B cell (primary cell): ENCODE measurements around the gene UBL3. TPM values are rescaled to one million over a fixed set of nuclear protein-coding genes. Genes with fewer than 3 reads are reported as not detected.
A peak's percentile ranks its signal among the peaks of the same experiment; 100 is the strongest.

Source experiments
- ATAC-seq: fragments of 200-7000 bp; cut with Tn5 transposase; one replicate; pipeline ENCODE4 v1.10.0; 2021; ENCODE audit warnings: low read depth, mild to moderate bottlenecking, moderate number of reproducible peaks, moderate library complexity
- CTCF ChIA-PET: fragments of 350-600 bp; sonication (Branson Sonifier 250); formaldehyde crosslinking; loops from one replicate; lab custom pipeline; 2021; ENCODE audit warnings: antibody characterized with exemption, inconsistent platforms; lab: Charles Lee
- POLR2A ChIA-PET: fragments of 350-600 bp; sonication (Branson Sonifier 250); formaldehyde crosslinking; loops from one replicate; lab custom pipeline; 2021; ENCODE audit warnings: antibody characterized with exemption; lab: Charles Lee
- DNase-seq: peaks from one replicate; pipeline ENCODE4 v3.0.0; 2013
- H2AFZ ChIP-seq: 2 replicates; pipeline ENCODE4 v1.6.1; 2012; ENCODE audit warnings: mild to moderate bottlenecking, low read depth, low read length; ENCODE audit not compliant: insufficient read depth, poor library complexity, severe bottlenecking
- H3K27ac ChIP-seq, 2 donors: 1 replicate in 1 of 2; 2 replicates in 1 of 2; pipeline ENCODE4 v1.5.1; 2012 to 2013; ENCODE audit warnings: low read length in 2 of 2, mild to moderate bottlenecking in 2 of 2, moderate library complexity in 1 of 2
- H3K27me3 ChIP-seq, 4 experiments: fragments of 200-600 bp in 1 of 4; sonication (generic) in 1 of 4; replicated peaks in 1 of 4; 1 replicate in 2 of 4; 2 replicates in 2 of 4; pipeline versions ENCODE4 v1.6.1 to v1.7.0; 2013 to 2016; ENCODE audit warnings: low read length in 3 of 4, mild to moderate bottlenecking in 2 of 4, mixed read lengths in 1 of 4, moderate library complexity in 1 of 4; ENCODE audit not compliant: insufficient read depth in 4 of 4, control insufficient read depth in 3 of 4; ENCODE audit errors: control extremely low read depth in 1 of 4
- H3K36me3 ChIP-seq, 2 experiments: replicated peaks in 1 of 2; 1 replicate in 1 of 2; 2 replicates in 1 of 2; pipeline versions ENCODE4 v1.6.1 to v1.7.1; 2013; ENCODE audit warnings: low read length in 1 of 2; ENCODE audit not compliant: insufficient read depth in 2 of 2, control insufficient read depth in 1 of 2; ENCODE audit errors: control extremely low read depth in 1 of 2, extremely low read depth in 1 of 2
- H3K4me1 ChIP-seq, 2 donors: fragments of 200-600 bp in 1 of 2; sonication (generic) in 1 of 2; 1 replicate in 1 of 2; 2 replicates in 1 of 2; pipeline versions ENCODE4 v1.5.1 to v1.6.1; 2013 to 2017; ENCODE audit warnings: low read length in 2 of 2; ENCODE audit not compliant: control insufficient read depth in 2 of 2, insufficient read depth in 2 of 2
- H3K4me2 ChIP-seq: replicated peaks from 2 replicates; pipeline ENCODE3; 2012; ENCODE audit warnings: mild to moderate bottlenecking, low read depth, low read length; ENCODE audit not compliant: poor library complexity, severe bottlenecking
- H3K4me3 ChIP-seq, 5 experiments: fragments of 200-600 bp in 1 of 5; sonication (generic) in 1 of 5; 1 replicate in 3 of 5; 2 replicates in 2 of 5; pipeline versions ENCODE4 v1.5.1 to v1.7.0; 2011 to 2016; ENCODE audit warnings: low read length in 4 of 5, mild to moderate bottlenecking in 4 of 5, low read depth in 2 of 5, control low read depth in 1 of 5, moderate library complexity in 1 of 5; ENCODE audit not compliant: insufficient read depth in 1 of 5; ENCODE audit errors: control extremely low read depth in 1 of 5, extremely low read depth in 1 of 5
- H3K79me2 ChIP-seq: fragments of 200-600 bp; sonication (generic); one replicate; pipeline ENCODE4 v1.6.0; 2016; ENCODE audit warnings: low read length; ENCODE audit not compliant: control insufficient read depth, insufficient read depth
- H3K9ac ChIP-seq: fragments of 200-600 bp; sonication (generic); 2 replicates; pipeline ENCODE4 v1.6.1; 2017; ENCODE audit warnings: mild to moderate bottlenecking, low read length, moderate library complexity
- H3K9me3 ChIP-seq, 3 donors: one replicate each; pipeline versions ENCODE4 v1.6.1 to v1.7.1; 2013; ENCODE audit warnings: low read length in 2 of 3; ENCODE audit not compliant: control insufficient read depth in 2 of 3, insufficient read depth in 1 of 3; ENCODE audit errors: control extremely low read depth in 1 of 3
- H4K20me1 ChIP-seq: 2 replicates; pipeline ENCODE4 v1.6.0; 2012; ENCODE audit warnings: mild to moderate bottlenecking, low read length; ENCODE audit not compliant: insufficient read depth, control insufficient read depth, poor library complexity, severe bottlenecking
- H3K27ac Mint-ChIP-seq: one replicate; pipeline ENCODE4 v1.8.0; 2021; ENCODE audit warnings: mixed read lengths
- H3K27me3 Mint-ChIP-seq: one replicate; pipeline ENCODE4 v1.8.0; 2021; ENCODE audit warnings: mixed read lengths
- H3K4me1 Mint-ChIP-seq: one replicate; pipeline ENCODE4 v1.8.0; 2021; ENCODE audit warnings: mixed read lengths
- H3K4me3 Mint-ChIP-seq: one replicate; pipeline ENCODE4 v1.8.0; 2021; ENCODE audit warnings: mixed read lengths
- H3K9me3 Mint-ChIP-seq: one replicate; pipeline ENCODE4 v1.8.0; 2022; ENCODE audit warnings: mixed read lengths; ENCODE audit not compliant: insufficient read depth
- CTCF ChIP-seq: fragments of 200-600 bp; IDR thresholded peaks from one replicate; pipeline ENCODE4 v1.8.0; 2022; ENCODE audit warnings: antibody characterized with exemption, mild to moderate bottlenecking
- EZH2 ChIP-seq: IDR thresholded peaks from 2 replicates; pipeline ENCODE4 v1.6.1; 2012; ENCODE audit warnings: borderline replicate concordance, low read depth, mild to moderate bottlenecking, moderate library complexity, low read length; ENCODE audit not compliant: insufficient read depth, poor library complexity, severe bottlenecking
- WGBS: methylation state at CpG from one replicate; pipeline ENCODE4 v1.1.5; 2013; ENCODE audit warnings: missing lambda C conversion rate; ENCODE audit not compliant: insufficient coverage; 5-methylcytosine and 5-hydroxymethylcytosine counted together
- intact Hi-C: fragments of 100-400 bp; cut with micrococcal nuclease; formaldehyde crosslinking; loops from one replicate; pipeline ENCODE4 v1.10.0; 2022
- polyA plus RNA-seq: library from polyadenylated mRNA; depleted of rRNA; stranded (reverse); fragments of >200 nt; gene quantifications from 2 replicates; pipeline ENCODE4 v1.2.3, GENCODE V29; 2012
- total RNA-seq, 2 donors: library from RNA; stranded (reverse); fragments of 120-200 nt in 1 of 2; gene quantifications; 1 replicate in 1 of 2; 2 replicates in 1 of 2; pipeline versions ENCODE4 v1.2.3 to v1.2.4, GENCODE V29; 2013 to 2022

Gene UBL3
- total and polyA plus RNA-seq, 2 donors (not counting 1 experiment from before 2014, with no cell fraction given): 7.3 to 27.9 TPM

GRCh38 chr13:29819143-29819542, 31.3 kb downstream of the UBL3 start:
- Histone ChIP-seq H2AFZ (no peak overlapping the region), H3K9ac (no peak overlapping the region), H4K20me1 (peaks cover 5% of the 10 kb centered on the region), H3K27ac (peak overlapping the region; percentile 4 to 65), H3K4me3 (no peak overlapping the region), H3K4me1 (peaks cover 20 to 30% of the 10 kb centered on the region in 2 donors), H3K27me3 (no peaks in the 10 kb centered on the region), H3K9me3 (no peaks in the 10 kb centered on the region), H3K79me2 (peaks cover 83% of the 10 kb centered on the region), H3K36me3 (no peaks in the 10 kb centered on the region), H3K4me2 (peak overlapping the region; percentile 60)
- CTCF ChIA-PET: interaction anchor here (1.1 kb wide), 1 partner anchor 48 kb away, joined by 3 read pairs; no protein-coding TSS in a partner anchor
- peak; percentile 16 for DNase-seq
- intact Hi-C loops: loop anchor here (2.0 to 5.0 kb wide), 2 partner anchors 32 to 47 kb away; partner anchors contain the start of gene UBL3
- POLR2A ChIA-PET: interaction anchor here (0.6 kb wide), 1 partner anchor 17 kb away, joined by 8 read pairs; no protein-coding TSS in a partner anchor
- no CpG with 5 or more reads among the region's 2 CpGs for WGBS
- Mint-ChIP-seq H3K27ac (peak overlapping the region; percentile 46), H3K4me1 (peaks cover 61% of the 10 kb centered on the region), H3K9me3 (no peaks in the 10 kb centered on the region), H3K4me3 (peak overlapping the region; percentile 39), H3K27me3 (no peaks in the 10 kb centered on the region)
- TF ChIP-seq CTCF: no peak
- TF ChIP-seq EZH2: no peak
- ATAC-seq: no peak

GRCh38 chr13:29817604-29818378, 32.6 kb downstream of the UBL3 start:
- Mint-ChIP-seq H3K4me1 (peaks cover 63% of the 10 kb centered on the region), H3K4me3 (peak overlapping the region; percentile 77), H3K9me3 (no peaks in the 10 kb centered on the region), H3K27ac (peak overlapping the region; percentile 51), H3K27me3 (no peaks in the 10 kb centered on the region)
- no peaks in the 10 kb centered on the region for H3K9me3 ChIP-seq
- peak overlapping the region; percentile 59 to 65 for H3K27ac ChIP-seq
- H3K4me1 ChIP-seq: peaks cover 20 to 34% of the 10 kb centered on the region in 2 donors
- peaks cover 92% of the 10 kb centered on the region for H3K79me2 ChIP-seq
- peak overlapping the region; percentile 40 for H3K9ac ChIP-seq
- H4K20me1 ChIP-seq: peaks cover 5% of the 10 kb centered on the region
- POLR2A ChIA-PET: no interaction called here
- no CpG with 5 or more reads among the region's 3 CpGs for WGBS
- H3K4me3 ChIP-seq: peak overlapping the region in 1 of 5 experiments; percentile 48
- H3K27me3 ChIP-seq: no peaks in the 10 kb centered on the region
- intact Hi-C loops: loop anchor here (2.0 to 5.0 kb wide), 2 partner anchors 33 to 45 kb away; partner anchors contain the start of gene UBL3
- peak overlapping the region; percentile 35 for H2AFZ ChIP-seq
- H3K4me2 ChIP-seq: peak overlapping the region; percentile 60
- peak; percentile 85 for ATAC-seq
- TF ChIP-seq CTCF: no peak
- no peak for TF ChIP-seq EZH2
- no peaks in the 10 kb centered on the region for H3K36me3 ChIP-seq
- CTCF ChIA-PET: interaction anchor here (1.1 to 1.6 kb wide), 5 partner anchors 14 to 309 kb away, joined by 3 to 5 read pairs (median 3); partner anchors contain the start of gene UBL3
- DNase-seq: peak; percentile 60
